HL-60 (cell line): Measurements from ENCODE around the gene EVC.

Experiments used
- DNase-seq, 2 experiments: peaks; one replicate each; pipeline ENCODE4 v3.0.0-alpha.2; 2010 to 2020; ENCODE audit warnings: low read depth in 1 of 2, low spot score in 1 of 2
- H3K27ac ChIP-seq: fragments of 250-450 bp; sonication (Bioruptor Pico); replicated peaks from 2 replicates; pipeline ENCODE4 v1.5.1; 2020; ENCODE audit warnings: mild to moderate bottlenecking, moderate library complexity
- H3K27me3 ChIP-seq: fragments of 250-450 bp; sonication (Bioruptor Pico); 2 replicates; pipeline ENCODE4 v1.5.1; 2021; ENCODE audit warnings: mild to moderate bottlenecking, moderate library complexity; ENCODE audit not compliant: insufficient read depth, poor library complexity, severe bottlenecking
- H3K4me3 ChIP-seq: replicated peaks from 2 replicates; pipeline ENCODE4 v1.5.1; 2011; ENCODE audit warnings: mild to moderate bottlenecking, control low read depth, low read length; ENCODE audit not compliant: insufficient read depth
- GABPA ChIP-seq: IDR thresholded peaks from 2 replicates; pipeline ENCODE4 v1.6.1; 2012; ENCODE audit warnings: low read depth
- POLR2AphosphoS5 ChIP-seq: IDR thresholded peaks from 2 replicates; pipeline ENCODE4 v1.6.1; 2012; ENCODE audit warnings: low read depth
- REST ChIP-seq: IDR thresholded peaks from 2 replicates; pipeline ENCODE4 v1.6.1; 2012; ENCODE audit warnings: low read depth; ENCODE audit not compliant: insufficient replicate concordance
- SPI1 ChIP-seq: IDR thresholded peaks from 2 replicates; pipeline ENCODE4 v1.6.1; 2012; ENCODE audit warnings: low read depth, mild to moderate bottlenecking, borderline replicate concordance
- TF ChIP-seq, protein P1 (sequence below): IDR thresholded peaks from one replicate; pipeline ENCODE4 v1.5.1; 2011; ENCODE audit warnings: low read length, control low read depth, inconsistent platforms; ENCODE audit not compliant: insufficient read depth

EVC gene

DNA sequence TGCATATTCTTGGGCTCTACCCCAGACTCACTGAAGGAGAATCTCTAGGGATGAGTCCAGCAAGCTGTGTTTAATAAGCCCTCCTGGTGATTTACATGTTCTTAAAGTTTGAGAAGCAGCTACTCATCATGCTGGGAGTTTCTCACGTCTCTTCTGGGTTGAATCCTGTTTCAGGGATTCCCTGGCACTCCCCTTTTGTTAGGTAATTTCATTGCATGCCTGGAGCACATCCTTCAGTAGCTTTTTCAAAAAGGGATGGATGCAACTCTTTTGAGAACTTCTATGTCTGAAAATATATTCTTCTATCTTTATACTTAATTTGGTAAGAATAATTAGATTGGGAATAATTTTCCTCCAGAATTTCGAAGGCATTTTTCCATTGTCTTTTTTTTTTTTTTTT, 4.4 kb downstream of the EVC start:
- H3K27me3 ChIP-seq: peaks cover 13% of the 10 kb centered on the region
- H3K27ac ChIP-seq: no peak overlapping the region
- no peak for DNase-seq
- no peak overlapping the region for H3K4me3 ChIP-seq
- TF ChIP-seq POLR2AphosphoS5 (no peak), SPI1 (no peak), REST (no peak), GABPA (no peak)
- TF ChIP-seq, protein P1, sequence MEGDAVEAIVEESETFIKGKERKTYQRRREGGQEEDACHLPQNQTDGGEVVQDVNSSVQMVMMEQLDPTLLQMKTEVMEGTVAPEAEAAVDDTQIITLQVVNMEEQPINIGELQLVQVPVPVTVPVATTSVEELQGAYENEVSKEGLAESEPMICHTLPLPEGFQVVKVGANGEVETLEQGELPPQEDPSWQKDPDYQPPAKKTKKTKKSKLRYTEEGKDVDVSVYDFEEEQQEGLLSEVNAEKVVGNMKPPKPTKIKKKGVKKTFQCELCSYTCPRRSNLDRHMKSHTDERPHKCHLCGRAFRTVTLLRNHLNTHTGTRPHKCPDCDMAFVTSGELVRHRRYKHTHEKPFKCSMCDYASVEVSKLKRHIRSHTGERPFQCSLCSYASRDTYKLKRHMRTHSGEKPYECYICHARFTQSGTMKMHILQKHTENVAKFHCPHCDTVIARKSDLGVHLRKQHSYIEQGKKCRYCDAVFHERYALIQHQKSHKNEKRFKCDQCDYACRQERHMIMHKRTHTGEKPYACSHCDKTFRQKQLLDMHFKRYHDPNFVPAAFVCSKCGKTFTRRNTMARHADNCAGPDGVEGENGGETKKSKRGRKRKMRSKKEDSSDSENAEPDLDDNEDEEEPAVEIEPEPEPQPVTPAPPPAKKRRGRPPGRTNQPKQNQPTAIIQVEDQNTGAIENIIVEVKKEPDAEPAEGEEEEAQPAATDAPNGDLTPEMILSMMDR: no peak

- H3K27ac ChIP-seq: no peak overlapping the region
- no peak for DNase-seq
- TF ChIP-seq POLR2AphosphoS5: no peak
- TF ChIP-seq, protein P1: no peak
- TF ChIP-seq SPI1: no peak
- TF ChIP-seq REST: no peak
- no peak for TF ChIP-seq GABPA
- peaks cover 7% of the 10 kb centered on the region for H3K27me3 ChIP-seq
- no peak overlapping the region for H3K4me3 ChIP-seq
Measured at GRCh38 chr4:5716391-5716790, 5.4 kb downstream of the EVC start.

DNA sequence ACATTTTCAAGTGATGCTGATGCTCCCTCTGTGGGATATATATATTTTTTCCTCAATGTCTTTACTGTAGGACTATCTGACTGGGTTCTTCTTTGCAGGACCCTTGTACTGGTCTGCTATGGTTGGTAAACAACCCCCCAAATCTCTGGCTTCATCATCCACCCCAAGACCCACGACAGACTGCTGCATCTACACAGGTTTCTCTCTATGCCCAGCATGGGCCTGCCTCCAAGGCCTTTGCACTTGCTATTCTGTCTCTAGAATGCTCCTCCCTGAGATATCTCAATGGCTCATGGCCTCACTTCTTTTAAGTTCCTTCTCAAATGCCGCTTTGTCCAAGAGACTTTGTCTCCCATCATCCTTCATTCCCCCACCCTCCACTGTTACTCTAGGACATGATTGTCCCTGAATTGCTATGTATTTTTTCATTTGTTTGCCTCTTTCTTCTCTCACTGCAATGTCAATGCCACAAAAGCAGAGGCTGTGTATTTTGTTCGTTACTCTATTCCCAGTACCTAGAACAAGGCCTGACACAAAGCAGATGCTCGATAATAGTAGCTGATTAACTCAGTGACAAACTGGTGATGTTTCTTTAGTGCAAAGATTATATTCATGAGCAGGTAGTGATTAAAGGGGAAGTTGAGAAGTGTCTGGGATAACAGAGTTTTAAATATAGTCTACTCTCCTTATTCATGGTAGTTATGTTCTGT, 6.6 kb downstream of the EVC start:
- no peak for DNase-seq
- H3K27ac ChIP-seq: no peak overlapping the region
- TF ChIP-seq SPI1 (no peak), GABPA (no peak), REST (no peak), POLR2AphosphoS5 (no peak)
- TF ChIP-seq, protein P1: no peak
- no peak overlapping the region for H3K4me3 ChIP-seq
- no peaks in the 10 kb centered on the region for H3K27me3 ChIP-seq
